Activated effector memory CD4-positive, alpha-beta T cell treated with Interleukin-2 at 50 U/mL for 16 hours (primary cell): ENCODE data around the gene CALML6.
A peak's percentile ranks its signal among the peaks of the same experiment; 100 is the strongest.
"Not testable (repeated sequence)": the region's sequence is repeated elsewhere in the genome, so short reads cannot be mapped to it uniquely, and the experiment has no call there.

ENCODE experiments used
- DNase-seq: peaks from one replicate; pipeline ENCODE4 v3.0.0-alpha.2; 2020

The CALML6 gene

DNA sequence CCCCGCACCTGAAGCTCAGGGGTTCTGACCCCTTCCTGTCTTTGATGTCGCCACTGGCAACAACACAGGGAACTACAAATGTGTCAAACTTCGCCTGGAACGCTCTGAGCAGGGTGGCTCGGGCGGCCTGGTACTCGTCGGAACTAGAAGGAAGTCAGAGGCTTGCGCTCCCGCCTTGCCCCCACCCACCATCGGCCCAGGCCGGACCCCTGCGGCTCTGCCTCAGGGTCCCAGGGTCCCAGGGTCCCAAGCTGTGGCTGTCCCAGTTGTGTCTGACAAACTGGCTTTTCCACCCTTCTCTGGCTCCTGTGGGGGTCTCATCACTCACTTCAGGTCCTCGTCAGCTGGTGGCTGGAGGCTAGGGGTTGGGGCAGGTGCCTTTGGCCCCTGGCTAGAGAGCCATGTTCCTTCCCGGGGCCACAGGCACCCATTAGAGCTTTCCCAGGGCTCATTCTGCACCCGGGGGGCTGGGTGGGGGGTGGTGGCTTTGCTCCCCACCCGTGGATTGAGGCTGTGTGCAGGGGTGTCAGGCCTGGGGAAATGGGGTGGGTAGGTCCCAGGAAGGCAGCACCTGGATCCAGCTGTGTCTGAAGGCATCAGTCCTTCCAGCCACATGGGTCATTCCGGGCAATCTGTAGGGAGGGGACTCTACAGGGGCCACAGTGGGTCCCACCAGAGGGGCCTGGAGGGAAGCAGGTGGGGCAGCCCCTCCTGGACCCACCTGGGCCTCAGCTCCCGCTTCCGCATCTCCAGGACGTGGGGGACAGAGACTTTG lies 12.0 kb downstream of the CALML6 start:
- DNase-seq: no peak

DNA sequence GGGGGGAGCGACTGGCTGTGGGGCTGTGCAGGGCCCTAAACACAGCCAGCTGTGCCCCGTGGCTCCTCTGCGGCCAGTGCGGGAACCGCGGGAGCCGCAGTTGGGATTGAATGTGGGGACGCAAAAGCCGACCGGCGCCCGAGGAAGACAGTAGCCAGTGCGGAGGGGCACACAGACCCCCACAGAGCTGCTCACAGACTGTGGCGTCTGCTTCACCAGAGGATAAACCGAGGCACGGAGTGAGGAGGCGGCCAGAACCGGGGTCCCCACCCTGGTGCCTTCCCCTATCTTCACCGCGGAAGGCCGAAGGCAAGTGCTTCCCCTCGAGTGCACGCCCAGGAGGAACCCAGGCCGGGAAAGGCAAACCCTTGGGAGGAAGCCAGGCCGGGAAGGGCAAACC lies 12.7 kb downstream of the CALML6 start:
- no peak for DNase-seq

DNA sequence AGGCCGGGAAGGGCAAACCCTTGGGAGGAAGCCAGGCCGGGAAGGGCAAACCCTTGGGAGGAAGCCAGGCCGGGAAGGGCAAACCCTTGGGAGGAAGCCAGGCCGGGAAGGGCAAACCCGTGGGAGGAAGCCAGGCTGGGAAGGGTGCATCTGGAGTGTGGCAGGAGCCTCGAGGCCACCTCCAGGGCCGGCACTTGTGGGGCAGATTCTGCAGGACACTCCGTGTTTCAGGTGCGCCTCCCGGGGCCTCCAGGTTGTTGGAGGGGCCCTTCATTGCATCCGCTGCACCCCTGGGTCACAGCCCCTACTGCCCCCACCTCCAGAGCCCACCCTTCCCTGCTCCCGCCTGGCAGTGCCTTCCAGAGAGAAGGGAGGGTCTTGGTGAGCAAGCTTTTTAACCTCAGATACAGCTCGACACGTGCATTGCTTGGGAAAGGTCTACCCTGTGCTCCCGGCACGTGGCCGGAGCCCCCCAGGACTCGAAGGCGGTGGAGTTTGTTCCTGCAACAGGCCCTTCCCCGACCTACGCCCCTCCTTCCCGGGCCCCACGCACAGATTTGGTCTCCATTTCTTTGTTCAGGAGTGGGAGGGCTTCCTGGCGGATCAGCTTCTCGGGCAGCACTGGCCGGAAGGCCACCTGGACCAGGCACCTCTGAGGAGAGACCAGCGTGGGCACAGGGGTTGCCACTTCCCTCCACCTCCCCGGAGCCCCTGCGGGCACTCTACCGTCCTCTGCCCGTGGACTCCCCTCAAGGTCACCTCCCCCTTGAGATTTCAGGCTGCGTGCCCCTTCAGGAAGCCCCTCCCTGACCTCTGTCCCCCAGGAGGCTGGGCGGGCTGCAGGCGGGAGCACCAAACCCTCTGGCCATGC lies 13.4 kb downstream of the CALML6 start:
- DNase-seq: no peak

DNA sequence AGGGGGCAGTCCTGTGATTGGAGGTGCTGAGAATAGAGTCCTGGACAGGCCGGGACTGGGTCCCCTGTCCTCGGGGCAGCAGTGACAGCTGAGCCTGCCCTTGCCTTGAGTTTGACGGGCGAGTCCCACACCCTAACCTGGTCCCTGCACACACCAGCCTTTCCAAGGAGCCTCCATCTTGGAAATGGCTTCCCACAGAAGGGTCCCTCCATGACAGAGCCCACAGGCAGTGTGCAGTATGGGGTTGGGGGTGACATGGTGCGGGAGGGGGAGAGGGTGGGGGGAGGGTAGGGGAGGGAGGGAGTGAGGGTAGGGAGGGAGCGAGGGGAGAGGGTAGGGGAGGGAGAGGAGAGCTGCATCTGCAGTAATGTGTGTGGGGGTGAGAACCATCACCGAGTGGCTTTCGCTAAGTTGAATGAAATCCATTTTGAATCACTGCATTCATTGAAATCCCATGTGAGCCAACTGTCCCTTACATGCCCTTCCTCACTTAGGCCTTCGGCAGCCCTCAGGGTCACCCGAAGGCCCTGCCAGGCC lies 14.1 kb downstream of the CALML6 start:
- no peak for DNase-seq

DNA sequence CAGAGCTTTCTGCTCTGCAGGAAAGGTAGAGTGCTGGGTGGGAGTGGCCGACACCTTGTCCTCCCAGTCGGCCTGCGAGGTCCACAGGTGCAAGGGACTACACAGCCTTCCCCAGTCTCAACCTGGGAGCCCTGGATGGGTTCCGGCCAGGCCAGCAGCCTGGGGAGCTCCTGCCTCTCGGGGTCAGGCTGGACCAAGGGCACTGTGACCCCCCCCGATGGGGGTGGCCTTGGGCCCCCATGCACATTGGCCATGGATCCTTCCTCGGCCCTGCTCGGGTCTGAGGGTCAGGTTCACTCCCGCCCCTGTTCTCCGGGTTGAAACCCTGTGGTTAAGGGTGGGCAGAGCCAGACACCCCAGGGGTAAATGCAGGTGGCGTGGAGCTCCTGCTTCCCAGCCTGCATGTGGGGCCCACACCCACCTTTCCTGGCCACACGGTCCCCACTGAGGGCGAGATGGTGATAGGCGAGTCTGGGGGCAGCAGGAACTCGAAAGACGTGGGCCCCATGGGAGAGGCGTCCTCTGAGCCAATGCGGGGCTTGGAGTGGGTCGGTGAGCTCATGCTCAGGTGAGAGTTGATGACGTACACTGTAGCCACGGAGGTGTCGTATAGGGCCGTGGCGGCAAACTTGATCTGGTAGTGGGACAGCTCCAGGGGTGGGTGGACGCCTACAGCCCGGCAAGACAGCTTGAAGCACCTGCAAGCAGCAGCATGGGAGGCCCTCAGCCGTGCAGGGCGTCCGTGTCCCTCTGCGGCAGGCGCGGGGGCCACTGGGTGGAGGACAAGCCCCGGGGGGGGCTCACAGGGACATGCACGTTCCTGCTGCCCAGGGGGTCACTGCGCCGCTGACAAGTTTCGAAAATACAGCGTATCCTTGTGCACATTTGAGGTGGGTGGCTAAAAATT lies 14.8 kb downstream of the CALML6 start:
- DNase-seq: no peak

DNA sequence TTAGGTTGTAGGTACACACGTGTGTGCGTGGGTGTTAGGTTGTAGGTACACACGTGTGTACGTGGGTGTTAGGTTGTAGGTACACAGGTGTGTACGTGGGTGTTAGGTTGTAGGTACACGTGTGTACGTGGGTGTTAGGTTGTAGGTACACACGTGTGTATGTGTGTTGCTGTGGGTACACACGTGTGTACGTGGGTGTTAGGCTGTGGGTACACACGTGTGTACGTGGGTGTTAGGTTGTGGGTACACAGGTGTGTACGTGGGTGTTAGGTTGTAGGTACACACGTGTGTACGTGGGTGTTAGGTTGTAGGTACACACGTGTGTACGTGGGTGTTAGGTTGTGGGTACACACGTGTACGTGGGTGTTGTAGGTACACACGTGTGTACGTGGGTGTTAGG lies 19.8 kb downstream of the CALML6 start:
- not testable (repeated sequence) for DNase-seq

DNA sequence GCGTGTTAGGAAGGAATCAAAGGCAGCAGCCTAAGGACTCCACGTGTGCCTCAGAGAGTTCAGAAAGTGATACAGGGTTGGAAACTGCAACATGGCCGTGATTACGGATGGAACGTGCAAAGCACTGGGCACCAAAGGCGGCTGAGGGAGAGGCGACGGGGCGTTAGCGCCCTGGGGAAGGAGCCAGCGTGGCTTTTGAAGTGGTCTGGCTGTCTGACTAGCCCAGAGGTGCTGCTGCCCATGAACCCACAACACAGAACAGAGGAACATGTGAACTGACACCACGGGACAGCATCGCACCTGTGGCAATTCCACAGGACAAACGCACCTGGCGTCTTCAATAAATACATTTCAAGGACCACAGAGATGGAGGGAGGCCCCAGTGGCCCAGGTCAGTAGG lies 22.0 kb downstream of the CALML6 start:
- DNase-seq: no peak

- no peak for DNase-seq
Measured at GRCh38 chr1:1937549-1938275, 22.7 kb downstream of the CALML6 start.

DNA sequence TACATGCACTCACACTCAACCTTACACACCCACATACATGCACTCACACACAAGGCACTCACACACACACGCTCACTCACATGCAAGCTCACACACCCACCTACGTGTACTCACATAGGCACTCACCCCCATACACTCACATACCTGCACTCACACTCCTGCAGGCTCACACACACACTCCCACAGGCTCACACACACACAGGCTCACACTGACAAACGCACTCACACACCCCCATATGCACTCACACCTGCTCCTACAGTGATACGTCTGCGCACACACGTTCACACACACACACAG lies 23.2 kb downstream of the CALML6 start:
- DNase-seq: no peak

DNA sequence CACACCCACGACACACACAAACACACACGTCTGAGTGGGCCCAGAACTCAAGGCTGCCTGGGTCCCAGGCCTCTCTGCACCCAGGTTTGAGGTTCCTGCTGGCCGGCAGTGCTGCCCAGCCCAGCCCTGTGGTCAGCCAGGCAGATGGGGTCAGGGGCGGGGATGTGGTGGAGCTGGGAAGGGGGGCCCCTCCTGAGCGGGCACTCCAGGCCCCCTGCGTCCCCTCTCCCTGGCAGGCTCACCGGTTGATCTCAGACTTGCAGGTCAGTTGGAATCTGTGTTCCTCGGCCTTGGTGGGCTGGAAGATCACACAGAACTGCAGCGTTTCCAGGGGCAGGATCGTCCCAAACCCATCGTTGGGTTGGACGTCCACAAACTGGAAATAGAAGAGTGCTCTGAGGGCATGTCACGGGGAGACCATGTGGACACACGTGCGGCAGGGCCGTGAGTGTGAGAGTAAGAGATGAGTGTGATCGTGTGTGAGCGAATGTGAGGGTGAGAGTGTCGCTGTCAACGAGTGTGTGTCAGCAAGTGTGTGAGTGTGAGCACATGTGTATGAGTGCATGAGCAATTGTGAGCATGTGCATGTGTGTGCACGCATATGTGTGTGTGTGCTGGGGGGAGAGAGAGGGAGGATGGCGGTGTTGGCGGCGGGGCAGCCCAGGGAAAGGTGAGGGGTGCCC lies 23.7 kb downstream of the CALML6 start:
- DNase-seq: no peak

- DNase-seq: no peak
Measured at GRCh38 chr1:1939296-1940122, 24.4 kb downstream of the CALML6 start.

DNA sequence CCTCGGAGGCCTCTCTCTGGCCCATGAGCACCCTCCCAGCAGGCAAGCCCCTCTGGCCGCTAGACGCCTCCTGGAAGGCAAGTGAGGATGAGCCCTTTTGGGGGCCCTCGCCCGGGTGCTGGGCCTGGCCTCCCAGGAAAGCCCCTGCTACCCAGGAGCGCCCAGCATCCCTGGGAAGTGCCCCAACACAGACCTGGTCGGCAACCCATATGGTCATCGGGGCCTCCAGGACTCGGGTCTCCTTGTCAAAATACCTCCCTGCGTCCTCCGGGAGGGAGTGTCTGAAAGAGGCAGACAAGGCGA lies 25.0 kb downstream of the CALML6 start:
- no peak for DNase-seq

DNA sequence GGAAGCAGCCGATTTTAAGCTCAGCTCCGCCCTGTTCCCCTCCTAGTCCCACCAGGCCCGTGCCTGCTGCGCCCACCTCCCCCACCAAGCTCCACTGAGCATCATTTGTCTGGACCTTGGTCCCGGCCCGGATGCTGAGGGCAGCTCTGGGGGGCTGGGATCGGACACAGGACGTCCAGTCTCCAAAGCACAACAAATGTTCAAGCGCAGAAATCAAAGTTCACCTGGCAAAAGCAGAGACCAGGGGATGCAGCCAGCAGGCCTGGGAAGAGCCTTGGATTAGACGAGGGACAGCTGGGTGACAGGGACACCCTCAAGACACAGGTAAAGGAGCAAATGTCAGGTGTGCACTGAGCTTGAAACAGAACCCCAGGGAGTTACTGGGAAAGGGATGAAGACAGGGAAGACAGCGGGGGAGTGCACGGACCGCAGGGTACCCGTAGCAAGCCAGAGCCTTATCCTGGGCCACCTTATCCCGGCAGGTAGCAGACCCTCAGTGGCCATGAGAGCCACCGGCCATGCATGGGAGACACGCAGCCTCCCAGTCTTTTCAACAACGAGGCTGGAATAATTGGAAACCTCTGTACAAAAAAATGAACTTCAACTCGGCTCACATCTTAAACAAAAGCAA lies 26.3 kb downstream of the CALML6 start:
- DNase-seq: no peak

GRCh38 chr1:1941868-1942752 lies 27.1 kb downstream of the CALML6 start:
- no peak for DNase-seq

DNA sequence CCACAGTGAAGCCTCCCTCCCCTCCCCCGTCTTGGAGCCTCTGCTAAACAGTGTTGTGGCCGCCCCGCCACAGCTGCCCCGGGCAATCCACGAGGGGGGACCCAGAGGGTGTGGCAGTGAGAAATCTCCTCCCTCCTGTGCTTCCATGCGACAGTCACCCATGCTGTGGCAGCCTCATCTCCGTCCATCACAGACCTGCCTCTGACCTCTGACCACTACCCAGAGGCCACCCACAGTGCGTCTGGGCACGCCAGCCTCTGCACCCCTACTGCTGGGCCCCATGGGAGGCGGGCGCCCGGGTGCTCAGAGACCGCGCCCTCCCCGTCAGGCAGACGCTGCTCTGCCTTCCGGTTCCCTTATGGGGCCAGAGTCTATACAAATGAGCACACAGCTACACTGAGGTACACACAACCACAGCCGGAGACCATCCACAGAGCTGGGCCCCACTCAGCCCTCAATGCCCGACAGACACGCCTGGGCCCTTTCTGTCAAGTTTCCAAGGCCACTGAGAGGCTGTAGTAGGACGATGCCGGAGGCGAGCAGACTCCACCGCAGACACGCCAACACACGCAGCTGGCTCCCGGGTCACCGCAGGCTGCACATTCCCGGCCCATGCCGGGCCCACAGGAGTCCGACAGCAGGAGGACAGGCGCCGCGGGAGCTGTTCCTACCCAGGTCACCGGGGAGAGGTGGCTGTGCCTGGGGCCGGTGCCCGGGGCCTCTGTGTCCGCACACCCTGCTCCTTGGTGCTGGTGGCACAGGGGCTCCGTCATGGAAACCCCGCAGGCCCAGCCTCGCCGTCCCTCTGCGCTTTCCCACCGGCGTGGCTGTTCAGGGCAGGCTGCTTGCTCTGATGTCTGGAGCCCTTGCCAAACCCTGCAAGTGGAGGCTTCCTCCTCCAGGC lies 27.9 kb downstream of the CALML6 start:
- DNase-seq: no peak

DNA sequence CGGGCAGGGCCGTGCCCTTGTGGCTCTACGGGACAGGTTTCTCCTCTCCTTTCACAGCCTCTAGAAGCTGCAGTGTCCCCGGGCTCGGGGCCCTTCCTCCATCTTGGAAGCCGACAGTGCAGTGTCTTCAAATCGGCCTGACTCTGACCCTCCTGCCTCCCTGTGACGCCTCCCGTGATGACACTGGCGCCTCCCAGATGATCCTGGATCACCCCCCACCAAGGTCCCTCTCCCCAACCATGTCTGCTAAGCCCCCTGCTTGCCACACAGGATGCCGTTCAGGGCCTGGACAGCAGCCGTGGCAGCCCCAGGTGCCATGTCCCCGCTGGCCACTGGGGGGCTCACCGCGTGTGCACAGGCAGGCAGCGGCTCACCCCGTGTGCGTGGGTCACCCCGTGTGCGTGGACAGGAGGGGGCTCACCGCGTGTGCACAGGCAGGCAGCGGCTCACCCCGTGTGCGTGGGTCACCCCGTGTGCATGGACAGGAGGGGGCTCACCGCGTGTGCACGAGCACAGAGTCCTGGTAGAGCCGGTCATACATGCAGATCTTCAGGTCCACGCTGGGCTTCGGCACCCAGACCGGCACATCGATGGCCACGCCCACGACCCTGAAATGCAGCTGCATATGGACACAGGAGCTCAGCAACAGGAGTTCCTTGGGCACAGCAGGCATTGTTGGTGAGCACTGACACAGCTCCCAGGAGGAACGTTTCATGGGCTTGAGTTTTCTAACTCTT lies 28.9 kb downstream of the CALML6 start:
- DNase-seq: peak; percentile 50

DNA sequence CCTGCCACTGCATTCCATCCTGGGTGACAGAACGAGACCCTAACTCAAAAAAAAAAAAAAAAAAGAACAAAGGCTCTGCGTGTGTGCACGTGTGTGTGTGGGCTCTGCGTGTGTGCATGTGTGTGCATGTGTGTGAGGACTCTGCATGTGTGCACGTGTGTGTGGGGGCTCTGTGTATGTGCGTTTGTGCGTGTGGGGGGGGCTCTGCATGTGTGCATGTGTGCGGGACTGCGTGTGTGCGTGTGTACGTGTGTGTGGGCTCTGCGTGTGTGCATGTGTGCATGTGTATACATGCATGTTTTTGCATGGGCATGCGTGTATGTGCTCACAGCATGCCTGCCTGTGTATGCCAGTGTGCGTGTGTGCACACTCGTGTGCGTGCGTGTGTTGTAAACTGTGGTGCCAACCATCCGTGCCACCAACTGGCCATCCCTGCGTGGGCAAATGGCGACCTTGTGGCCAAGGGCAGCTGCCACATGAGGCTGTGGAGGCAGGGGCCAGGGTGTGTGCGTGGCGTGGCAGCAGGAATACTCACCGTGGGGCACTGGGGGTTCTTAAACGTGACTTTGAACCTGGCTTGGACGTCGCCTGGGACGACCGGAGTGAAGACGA lies 30.8 kb downstream of the CALML6 start:
- DNase-seq: no peak
